NB4 (cell line): ENCODE data around the gene BIN1.

Source experiments
- DNase-seq: peaks from one replicate; pipeline ENCODE4 v3.0.0; 2010; ENCODE audit warnings: low read depth
- H3K4me3 ChIP-seq: one replicate; pipeline ENCODE4 v1.5.1; 2011; ENCODE audit warnings: mild to moderate bottlenecking, low read depth, low read length, moderate library complexity
- MYC ChIP-seq: IDR thresholded peaks from 2 replicates; pipeline ENCODE4 v1.6.1; 2011; ENCODE audit warnings: low read depth, low read length
- POLR2A ChIP-seq: IDR thresholded peaks from 2 replicates; pipeline ENCODE4 v1.6.1; 2011; ENCODE audit warnings: mild to moderate bottlenecking; ENCODE audit not compliant: insufficient read length; ENCODE audit errors: extremely low read depth
- TF ChIP-seq, protein P1 (sequence below): IDR thresholded peaks from one replicate; pipeline ENCODE4 v1.5.1; 2012; ENCODE audit warnings: low read depth, low read length
- TF ChIP-seq, protein P2 (sequence below): IDR thresholded peaks from 2 replicates; pipeline ENCODE4 v1.6.1; 2011; ENCODE audit warnings: low read depth, low read length

The BIN1 gene

DNA sequence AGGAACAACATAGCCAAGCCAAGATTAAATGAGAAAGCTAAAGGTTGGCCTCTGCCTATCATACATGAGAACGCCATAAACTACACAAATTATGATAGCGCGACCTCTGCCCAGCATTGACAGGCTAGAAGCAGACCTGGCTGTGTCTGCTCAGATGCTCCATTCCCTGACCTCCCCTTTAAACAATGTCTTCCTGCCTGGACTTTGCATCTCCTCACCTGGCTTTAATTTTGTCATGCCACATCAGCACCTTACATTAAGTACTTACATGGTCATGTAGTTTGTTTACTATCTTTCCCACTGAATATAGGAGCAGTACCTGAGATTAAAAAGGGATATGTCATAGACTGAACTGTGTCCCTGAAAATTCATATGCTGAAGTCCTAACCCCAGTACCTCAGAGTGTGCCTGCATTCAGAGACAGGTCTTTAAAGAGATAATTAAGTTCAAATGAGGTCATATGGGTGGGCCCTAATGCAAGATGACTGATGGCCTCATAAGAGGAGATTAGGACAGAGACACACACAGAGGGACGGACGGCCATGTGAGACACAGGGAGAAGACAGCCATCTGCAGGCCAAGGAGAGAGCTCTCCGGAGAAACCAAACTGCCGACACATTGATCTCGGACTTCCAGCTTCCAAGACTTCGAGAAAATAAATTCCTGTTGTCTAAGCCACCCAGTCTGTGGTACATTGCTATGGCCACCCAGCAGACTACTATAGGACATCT, 103.7 kb downstream of the BIN1 start:
- H3K4me3 ChIP-seq: no peak overlapping the region
- TF ChIP-seq MYC: no peak
- TF ChIP-seq, protein P1, sequence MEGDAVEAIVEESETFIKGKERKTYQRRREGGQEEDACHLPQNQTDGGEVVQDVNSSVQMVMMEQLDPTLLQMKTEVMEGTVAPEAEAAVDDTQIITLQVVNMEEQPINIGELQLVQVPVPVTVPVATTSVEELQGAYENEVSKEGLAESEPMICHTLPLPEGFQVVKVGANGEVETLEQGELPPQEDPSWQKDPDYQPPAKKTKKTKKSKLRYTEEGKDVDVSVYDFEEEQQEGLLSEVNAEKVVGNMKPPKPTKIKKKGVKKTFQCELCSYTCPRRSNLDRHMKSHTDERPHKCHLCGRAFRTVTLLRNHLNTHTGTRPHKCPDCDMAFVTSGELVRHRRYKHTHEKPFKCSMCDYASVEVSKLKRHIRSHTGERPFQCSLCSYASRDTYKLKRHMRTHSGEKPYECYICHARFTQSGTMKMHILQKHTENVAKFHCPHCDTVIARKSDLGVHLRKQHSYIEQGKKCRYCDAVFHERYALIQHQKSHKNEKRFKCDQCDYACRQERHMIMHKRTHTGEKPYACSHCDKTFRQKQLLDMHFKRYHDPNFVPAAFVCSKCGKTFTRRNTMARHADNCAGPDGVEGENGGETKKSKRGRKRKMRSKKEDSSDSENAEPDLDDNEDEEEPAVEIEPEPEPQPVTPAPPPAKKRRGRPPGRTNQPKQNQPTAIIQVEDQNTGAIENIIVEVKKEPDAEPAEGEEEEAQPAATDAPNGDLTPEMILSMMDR: no peak
- TF ChIP-seq, protein P2, sequence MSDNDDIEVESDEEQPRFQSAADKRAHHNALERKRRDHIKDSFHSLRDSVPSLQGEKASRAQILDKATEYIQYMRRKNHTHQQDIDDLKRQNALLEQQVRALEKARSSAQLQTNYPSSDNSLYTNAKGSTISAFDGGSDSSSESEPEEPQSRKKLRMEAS: no peak
- TF ChIP-seq POLR2A: no peak
- no peak for DNase-seq

DNA sequence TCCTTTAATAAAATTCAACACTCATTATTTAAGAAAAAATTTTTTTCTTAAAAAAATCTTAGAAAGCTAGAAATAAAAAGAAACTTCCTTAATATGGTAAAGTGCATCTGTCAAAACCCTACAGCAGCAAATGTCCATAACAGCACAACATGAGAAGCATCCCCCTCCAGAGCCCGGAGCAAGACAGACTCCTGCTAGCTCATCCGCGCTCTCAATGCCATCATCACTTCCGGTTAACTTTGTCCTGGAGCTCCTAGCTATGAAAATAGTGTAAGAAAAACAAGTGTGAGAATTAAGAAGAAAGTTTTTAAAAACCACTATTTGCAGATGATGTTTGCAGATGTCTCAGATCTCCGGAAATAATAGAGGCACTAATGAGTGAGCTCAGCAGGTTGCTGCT, 105.2 kb downstream of the BIN1 start:
- DNase-seq: no peak
- no peak overlapping the region for H3K4me3 ChIP-seq
- no peak for TF ChIP-seq POLR2A
- TF ChIP-seq, protein P2: no peak
- no peak for TF ChIP-seq MYC
- TF ChIP-seq, protein P1: no peak

- DNase-seq: no peak
- no peak for TF ChIP-seq POLR2A
- no peak for TF ChIP-seq MYC
- no peak overlapping the region for H3K4me3 ChIP-seq
Measured at GRCh38 chr2:127000937-127001336, 106.0 kb downstream of the BIN1 start.

DNA sequence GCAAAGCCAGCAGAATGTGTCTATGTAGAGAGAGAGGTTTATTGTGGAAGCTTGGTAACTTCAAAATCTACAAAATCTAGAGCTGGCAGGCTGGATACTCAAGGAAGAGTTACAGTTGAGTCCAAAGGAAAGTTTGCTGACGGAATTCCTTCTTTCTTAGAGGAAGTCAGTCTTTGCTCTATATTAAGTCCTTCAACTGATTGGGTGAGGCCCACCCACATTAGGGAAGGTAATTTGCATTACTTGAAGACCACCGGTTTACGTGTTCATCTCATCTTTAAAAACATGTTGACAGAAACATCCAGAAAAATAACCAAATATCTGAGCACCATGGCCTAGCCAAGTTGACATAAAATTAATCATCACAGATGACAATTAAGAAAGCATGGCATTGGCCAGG, 106.8 kb downstream of the BIN1 start:
- no peak overlapping the region for H3K4me3 ChIP-seq
- DNase-seq: no peak
- TF ChIP-seq MYC (no peak), POLR2A (no peak)
- TF ChIP-seq, protein P2: no peak
- TF ChIP-seq, protein P1: no peak

DNA sequence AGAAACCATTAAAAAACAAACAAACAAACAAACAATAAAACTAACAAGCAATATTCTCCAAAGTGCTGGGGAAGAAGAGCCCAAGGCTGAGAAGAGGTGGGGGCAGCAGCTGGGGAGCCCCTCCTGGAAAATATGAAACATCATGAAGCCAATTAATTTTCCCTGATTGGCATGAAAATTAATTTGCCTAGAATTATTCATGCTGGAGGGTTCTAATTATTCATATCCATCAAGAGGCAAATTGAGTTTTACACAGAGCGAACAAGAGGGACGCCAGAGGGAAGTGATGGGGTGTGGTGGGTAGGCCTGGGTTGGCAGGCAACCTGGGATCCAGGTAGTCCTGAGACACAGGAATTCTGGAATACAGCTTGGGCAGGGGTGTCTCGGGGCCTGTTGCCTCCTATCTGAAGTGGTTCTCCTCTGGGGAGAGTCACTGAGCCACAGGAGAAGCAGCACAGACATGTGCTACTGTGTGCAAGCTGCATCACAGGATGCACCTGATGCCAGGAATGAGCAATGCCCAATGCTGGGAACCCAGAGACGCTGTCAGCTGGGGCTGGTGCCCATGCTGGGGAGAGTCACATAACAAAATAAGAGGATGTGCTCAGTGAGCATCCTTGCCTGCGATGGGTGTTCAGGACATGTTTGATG, 107.7 kb downstream of the BIN1 start:
- TF ChIP-seq, protein P1: no peak
- TF ChIP-seq POLR2A (no peak), MYC (no peak)
- TF ChIP-seq, protein P2: no peak
- H3K4me3 ChIP-seq: no peak overlapping the region
- DNase-seq: no peak

DNA sequence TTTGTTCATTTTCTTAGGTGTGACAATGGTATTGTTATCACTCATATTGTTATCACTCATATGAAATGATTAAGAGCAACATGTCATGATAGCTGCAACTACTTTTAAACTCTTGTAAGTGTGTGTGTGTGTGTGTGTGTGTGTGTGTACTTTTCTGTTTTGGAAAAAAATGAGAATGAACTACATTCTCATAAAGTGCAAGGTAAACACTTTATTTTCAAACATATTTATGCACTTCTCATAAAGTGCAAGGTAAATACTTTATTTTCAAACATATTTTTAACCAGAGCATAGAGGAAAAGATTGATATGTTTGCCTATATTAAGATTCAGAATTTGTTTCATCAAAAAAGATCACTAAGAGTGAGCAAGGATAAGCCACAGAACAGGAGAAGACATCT, 108.5 kb downstream of the BIN1 start:
- H3K4me3 ChIP-seq: no peak overlapping the region
- no peak for DNase-seq
- TF ChIP-seq POLR2A: no peak
- TF ChIP-seq, protein P1: no peak
- TF ChIP-seq, protein P2: no peak
- TF ChIP-seq MYC: no peak
